Stimulated activated CD8-positive, alpha-beta memory T cell treated with anti-CD3 and anti-CD28 coated beads, Interleukin-7, amount 100 ng/mL, for 1 hour (primary cell): ENCODE results near the gene SAMD3.
A peak's percentile ranks its signal among the peaks of the same experiment; 100 is the strongest.
"Not testable (repeated sequence)": the region's sequence is repeated elsewhere in the genome, so short reads cannot be mapped to it uniquely, and the experiment has no call there.

Experiments
- DNase-seq, 2 donors: peaks; one replicate each; pipeline ENCODE4 v3.0.0-alpha.2; 2020; ENCODE audit warnings: low read depth in 2 of 2

The SAMD3 gene, protein sequence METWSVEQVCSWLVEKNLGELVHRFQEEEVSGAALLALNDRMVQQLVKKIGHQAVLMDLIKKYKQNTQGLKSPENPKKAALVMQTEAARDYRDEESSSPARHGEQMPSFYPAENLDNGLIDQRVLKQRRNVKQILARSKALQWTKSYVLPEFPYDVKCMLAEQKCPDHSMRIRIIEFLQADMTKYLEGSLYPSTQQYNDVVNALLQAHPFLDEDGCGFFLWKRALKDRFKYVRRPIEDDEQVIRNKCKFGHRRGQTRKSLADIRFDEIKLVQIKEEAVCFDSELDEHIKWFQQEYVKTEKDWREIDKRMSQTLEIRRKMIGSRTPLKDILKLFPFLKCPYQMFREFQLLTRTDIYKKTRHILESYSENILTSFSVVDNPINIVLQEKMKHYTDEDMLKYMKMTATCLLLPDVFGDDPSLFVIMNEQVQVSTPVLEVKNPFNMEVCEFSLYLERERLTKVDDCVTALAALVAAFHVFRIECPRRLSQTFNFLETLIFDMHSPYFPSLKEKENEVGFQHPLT

DNA sequence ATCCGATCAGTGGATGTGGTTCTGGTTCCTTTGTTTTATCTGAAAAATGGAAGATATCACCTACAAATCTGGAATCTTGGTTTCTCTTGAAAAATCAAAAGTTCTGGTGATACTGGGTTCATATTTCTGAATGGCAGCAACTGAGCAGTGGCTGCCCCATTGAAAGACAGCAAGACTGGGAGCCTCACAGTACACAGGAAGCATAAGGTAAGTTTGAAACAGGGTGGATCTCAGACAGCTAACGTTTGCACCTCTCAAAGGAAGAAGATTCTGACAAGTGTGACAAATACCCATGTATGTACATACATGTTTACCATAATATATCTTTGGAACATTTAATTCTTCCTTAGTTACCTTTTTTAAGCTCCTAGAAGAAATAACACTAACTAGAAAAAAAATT lies at the start of gene SAMD3:
Gene SAMD3, minus strand, starts transcription at position 177 of the 400 bp plus-strand sequence. CDS start 7,678 bp downstream, outside the sequence.
- no peak for DNase-seq

DNA sequence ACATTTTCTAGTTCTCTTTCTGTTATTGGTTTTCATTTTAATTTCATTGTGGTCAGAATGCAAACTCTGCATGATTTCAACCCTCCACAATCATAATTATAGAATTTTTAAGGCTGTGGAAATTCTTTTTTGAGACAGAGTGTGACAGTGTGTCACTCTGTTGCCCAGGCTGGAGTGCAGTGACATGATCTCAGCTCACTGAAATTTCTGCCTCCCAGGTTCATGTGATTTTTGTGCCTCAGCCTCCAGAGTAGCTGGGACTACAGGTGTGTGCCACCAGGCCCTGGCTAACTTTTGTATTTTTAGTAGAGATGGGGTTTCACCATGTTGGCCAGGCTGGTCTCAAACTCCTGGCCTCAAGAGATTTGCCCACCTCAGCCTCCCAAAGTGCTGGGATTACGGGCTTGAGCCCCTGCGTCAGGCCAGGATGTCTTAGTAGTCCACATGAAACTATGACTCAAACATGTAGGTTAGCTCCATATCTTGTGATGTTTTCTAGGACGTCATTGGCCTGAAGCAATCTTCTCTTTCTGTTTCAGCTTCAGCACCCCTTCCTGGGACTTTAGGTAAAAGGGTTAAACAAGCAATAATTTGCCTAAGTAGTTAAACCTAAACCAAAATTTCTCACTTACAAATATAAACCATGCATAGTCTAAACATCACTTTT lies 47.4 kb upstream of the SAMD3 start:
- DNase-seq: no peak

DNA sequence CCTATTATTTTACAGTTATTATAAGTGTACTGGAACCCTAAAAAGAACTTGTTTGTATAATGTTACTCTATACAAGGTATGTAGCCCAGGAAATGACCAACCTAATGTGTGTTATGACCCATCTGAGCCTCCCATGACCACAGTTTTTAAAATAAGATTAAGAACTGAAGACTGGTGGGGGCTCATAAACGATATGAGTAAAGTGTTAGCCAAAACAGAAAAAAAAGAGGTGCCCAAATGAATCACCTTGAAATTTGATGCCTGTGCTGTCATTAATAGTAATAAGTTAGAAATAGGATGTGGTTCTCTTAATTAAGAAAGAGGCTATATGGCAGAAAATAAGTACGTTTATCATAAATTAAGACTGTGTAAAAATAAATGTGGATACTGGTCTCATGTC lies 42.8 kb upstream of the SAMD3 start:
- DNase-seq: not testable (repeated sequence)

DNA sequence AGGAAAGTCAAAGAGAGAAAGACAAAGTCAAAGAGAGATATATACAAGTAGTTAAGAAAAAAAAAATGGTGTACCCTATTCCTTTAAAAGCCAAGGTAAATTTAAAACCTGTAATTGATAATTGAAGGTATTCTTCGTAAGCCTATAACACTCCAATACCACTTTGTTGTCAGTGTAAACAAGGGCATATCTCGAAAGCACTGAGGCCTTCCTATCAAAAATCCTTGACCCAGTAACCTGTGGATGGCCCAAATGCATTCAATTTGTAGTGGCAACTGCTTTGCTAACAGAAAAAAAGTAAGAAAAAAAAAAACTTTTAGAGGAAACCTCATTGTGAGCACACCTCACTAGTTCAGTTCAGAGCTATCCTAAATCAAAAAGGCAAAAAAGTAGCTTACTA lies 39.3 kb upstream of the SAMD3 start:
- DNase-seq: no peak

DNA sequence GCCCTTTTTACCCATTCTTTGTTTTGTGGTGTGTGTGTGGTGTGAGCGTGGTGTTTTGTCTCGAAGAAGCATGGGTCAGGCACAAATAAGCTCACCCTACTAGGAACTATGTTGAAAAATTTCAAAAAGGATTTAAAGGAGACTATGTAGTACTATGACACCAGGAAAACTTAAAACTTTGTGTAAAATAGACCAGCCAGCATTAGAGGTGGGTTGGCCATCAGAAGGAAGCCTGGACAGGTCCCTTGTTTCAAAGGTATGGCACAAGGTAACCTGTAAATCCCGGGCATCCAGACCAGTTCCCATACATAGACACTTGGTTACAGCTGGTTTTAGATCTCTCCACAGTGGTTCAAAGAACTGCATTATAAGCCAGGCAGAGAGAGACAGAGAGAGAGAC lies 38.8 kb upstream of the SAMD3 start:
- not testable (repeated sequence) for DNase-seq

DNA sequence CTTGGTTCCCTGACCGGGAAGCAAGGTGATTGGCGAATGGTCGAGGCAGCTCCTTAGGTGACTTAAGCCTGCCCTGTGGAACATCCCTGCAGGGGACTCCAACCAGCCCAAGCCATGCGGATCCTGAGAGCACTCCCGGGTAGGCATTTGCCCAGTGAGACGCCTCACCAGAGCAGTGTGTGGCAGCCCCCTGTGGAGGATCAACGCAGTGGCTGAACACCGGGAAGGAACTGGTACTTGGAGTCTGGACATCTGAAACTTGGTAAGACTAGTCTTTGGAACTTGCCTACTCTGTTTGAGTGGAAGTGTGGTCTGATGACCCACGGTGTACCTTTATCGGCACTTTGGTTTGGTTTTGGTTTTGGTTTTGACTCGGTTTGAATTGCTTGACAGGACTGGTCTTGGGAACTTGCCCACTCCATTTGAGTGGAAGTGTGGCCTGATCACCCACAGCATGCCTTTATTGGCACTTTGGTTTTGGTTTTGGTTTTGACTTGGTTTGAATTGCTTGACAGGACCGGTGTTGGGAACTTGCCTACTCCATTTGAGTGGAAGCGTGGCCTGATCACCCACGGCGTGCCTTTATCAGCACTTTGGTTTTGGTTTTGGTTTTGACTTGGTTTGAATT lies 38.0 kb upstream of the SAMD3 start:
- DNase-seq: not testable (repeated sequence)

DNA sequence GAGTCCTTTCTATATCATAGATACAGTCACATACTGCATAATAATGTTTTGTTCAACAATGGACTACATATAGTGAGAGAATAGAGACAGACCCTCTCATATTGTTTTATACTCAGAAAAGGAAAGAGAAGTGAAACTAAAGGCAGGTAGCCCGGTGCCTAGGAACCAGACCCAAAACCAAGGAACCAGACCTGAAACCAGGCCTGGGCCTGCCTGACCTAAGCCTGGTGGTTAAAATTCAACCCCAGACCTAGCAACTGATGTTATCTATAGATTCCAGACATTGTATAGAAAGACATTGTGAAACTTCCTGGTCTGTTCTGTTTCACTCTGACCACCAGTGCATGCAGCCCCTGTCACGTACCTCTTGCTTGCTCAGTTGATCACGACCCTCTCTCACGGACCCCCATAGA lies 37.3 kb upstream of the SAMD3 start:
- DNase-seq: not testable (repeated sequence)

DNA sequence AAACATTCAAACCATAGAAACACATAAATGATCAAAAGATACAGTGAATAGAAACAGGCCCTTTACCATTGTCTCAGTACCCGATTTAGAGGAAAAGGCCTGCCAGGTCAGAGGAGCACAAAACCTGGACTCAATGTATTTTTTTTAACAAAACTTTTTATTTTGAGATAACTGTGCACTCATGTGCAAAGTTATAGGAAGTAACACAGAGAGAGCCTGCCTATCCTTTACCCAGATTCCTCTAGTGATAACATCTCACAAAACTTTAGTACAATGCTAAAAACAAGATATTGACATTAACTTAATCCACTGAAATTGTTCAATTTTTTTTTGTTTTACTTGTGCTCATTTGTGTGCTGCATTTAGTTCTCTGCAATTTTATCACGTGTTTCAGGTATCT lies 36.8 kb upstream of the SAMD3 start:
- DNase-seq: no peak

DNA sequence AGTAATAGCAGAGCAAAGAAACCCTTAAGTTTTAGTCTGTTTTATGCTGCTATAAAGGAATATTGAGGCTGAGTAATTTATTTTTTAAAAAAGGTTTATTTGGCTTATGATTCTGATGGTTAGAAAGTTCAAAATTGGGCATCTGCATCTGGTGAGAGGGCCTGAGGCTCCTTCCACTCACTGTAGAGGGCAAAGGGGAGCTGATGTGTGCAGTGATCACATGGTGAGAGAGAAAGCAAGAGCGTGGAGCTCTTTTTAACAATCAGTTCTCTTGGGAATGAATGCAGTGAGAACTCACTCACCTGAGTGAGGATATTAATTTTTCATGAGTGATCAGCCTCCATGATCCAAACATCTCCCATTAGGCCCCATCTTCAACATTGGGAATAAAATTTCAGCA lies 36.4 kb upstream of the SAMD3 start:
- no peak for DNase-seq

DNA sequence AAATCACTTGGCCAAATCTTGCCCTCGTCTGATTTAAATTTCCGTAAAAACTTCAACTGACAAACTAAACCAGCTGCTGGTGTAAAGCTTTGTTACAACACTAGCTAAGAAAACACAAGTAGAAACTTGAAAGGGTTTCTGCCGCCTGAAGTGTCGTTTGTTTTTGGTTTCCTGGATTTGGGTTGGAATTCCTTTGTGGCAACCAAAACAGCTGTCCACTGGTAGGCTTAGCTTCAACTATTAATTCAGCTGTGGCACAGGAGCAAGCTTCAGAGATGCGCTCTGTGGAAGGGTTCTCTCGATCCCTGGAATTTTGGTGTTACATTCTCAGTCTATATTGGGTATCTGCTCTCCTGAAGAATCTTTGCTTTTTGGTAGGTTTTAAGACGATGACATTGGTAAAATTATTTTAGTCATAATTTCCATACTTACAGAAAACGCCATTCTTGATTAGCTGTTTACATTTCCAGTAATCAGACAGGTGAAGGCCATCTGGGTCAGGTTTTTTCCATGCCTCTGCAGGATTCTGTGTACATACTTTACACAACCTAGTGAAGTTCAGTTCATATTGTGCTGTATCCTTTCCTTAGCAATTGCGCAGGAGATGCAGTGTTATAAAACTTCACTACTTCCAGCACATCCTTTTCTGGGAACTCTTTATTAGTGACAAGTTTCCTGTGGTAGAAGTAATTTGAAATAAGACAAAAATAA lies 29.9 kb upstream of the SAMD3 start:
- no peak for DNase-seq

DNA sequence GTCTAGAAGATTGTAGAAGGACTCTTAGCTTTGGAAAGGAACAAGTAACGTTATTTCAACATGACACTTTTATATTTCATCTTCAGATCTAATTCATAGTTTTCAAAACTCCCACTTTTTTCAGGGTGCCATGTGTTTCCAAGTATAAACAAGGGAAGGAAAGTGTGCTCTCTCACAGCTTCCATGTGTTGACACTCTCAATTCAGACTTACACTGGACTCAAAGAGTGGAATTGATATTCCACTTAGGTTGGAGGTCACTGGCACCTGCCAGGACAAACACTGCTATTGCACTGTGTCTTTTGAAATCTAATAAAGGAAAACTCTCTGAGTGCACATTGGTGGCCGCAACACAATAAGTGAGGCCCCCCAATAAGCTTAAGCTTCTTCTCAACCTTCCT lies 22.5 kb upstream of the SAMD3 start:
- DNase-seq: no peak

DNA sequence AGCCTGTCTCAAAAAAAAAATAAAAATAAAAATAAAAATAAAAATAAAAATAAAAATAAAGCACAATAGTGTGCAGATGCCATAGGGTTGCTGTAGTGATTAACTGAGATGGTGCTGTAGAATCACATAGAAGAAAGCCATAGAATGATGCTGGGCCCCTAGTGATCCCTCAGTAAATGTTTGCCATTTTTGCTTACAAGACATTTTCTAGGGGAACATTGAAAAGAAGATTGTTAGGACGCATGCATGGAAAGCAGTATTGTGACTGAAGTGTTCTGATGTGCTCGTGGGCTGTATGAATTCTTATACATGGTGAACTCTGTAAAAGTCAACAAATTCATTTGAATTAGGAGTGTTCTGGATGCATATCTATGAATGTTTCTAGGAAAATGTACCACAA lies 22.0 kb upstream of the SAMD3 start:
- no peak for DNase-seq

DNA sequence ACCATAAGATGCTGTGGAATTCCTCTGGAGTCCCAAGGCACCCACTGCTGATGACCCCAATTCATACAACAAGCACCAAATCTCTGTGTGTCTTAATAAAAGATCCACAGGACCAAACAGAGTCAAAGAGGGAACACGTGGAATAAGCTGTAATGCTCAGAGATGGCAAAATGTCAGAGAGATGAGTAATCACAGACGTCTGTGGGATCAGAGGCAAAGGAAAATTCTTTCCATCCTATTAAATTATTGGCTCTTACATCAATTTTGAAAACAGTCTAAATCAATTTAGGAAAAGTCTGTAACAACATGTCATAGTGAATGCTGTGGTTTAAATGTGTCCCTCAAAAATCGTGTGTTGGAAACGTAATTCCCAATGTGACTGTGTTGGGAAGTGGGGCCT lies 17.5 kb upstream of the SAMD3 start:
- DNase-seq: no peak

DNA sequence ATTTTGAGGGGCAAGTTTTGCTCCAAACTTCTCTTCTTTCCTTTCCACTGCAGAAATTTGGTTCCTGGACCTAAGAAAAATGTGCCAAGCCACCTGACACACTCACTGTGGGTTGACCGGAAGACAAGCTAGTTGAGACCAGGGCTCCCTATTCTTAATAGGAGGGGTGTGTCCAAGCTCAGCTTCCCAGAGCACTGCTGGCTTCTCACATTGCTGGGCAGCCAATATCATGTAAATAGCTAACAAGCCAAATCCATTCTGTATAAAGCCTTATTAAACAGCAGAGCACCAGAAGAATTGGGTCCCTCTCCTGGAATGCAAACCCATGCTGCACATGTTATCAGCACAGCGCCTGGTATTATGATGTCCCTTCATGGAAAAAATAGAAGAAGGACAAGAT lies 17.0 kb upstream of the SAMD3 start:
- DNase-seq: no peak

DNA sequence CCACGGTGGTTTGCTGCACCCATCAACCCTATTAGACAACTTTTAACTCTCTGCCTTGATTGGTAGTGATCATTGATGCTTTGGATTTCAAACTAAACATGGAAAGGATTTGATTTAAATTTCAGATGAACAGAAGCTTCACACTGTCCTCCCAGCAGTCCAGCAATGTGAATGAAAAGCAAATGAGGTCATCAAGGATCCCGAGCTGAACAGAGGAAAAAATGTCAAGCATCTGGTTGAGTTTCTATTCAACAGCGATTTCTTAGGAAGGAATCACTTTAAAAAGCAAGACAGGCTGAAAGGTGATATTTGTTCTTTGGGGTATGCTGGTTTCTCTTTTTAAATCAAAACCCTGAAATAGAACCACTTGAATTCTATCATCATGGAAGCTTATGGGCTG lies 10.6 kb upstream of the SAMD3 start:
- DNase-seq: no peak

DNA sequence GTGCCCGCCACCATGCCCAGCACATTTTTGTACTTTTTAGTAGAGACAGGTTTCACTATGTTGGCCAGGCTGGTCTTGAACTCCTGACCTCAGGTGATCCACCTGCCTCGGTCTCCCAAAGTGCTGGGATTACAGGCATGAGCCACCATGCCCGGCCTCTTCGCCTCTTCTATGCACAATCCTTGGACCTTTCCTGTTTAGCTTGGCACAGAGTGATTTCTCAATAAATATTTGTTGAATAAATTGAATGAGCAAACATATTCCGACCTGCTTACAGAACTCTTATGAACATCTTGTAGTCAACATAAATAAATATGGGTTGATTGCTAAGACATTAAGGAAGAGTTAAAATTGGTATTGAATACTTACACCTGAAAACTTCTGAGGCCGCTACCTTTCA lies 7.8 kb upstream of the SAMD3 start:
- DNase-seq: not testable (repeated sequence)

DNA sequence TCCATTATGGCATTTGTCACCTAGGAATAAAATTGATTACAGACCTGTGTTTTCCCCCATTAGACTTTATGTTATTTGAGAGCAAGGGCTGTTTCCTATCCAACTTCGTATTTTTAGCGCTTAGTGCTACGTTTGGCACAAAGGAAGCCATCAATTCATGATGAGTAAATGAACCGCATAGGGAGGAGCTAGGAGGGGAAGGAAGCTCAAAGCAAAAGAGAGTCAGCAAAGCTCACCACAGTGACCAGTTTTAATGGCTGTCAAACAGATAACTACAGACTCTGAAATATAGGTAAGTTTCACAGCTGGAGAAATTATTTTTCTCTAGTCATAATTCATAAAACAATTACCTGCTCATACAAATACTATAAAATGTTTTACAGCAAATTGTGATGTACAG lies 6.9 kb upstream of the SAMD3 start:
- DNase-seq: no peak

DNA sequence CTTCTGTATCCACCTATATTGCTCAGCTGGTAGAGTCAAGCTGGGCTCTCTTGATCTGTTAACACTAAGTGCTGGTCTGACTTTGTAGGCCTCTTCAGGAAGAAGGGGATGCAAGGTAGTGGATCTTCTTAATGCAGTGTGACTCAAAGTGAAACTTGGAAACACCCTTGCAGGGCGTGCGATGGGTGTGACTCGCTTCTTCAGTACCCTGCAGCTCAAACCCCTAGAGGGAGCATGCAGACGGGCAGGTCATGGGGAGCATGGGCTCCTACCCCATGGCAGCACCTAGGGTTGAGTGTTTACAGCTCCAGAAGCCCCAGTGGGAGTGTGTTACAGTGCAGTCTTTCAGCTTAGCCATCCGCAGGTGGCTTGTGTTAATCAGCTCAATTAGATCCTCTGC lies 757 bp upstream of the SAMD3 start:
- peak; percentile 16 to 34 for DNase-seq

DNA sequence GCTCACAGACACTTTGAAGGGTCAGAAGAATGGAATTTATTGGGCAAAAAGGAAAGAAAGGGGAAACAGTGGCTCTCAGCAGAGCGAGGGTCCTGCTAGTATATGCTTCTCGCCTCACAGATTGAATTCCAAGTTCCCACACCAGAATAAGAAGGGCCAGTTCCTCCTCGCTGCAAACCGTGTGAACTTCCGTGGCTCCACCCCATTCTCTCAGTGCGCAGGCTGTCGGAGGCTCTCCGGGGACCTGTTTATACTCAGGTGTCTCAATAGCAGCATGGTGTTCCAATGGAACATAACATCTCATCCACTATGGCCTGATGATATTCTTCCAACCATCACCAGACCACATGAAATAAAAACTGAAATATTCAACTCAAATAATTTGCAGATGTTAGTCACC lies 4.6 kb downstream of the SAMD3 start:
- DNase-seq: no peak

DNA sequence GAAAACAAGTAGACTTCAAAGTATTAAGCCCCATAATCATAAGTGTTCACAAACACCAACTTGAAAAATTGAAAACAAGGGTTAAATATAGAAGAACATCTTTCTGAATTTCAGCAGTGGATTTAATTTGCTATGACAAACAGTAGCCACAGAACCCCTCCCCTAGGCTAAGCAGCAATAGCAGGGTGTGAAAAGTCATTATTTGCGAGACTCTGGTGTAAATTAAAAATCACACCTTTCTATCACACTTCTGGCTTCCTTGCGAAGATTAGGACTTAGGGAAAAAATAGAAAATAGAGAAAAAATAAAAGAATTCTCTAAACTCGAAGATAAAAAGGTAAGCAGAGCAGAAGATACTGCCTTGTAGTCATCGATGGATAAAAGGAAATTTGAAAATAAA lies 6.1 kb downstream of the SAMD3 start:
- DNase-seq: no peak

DNA sequence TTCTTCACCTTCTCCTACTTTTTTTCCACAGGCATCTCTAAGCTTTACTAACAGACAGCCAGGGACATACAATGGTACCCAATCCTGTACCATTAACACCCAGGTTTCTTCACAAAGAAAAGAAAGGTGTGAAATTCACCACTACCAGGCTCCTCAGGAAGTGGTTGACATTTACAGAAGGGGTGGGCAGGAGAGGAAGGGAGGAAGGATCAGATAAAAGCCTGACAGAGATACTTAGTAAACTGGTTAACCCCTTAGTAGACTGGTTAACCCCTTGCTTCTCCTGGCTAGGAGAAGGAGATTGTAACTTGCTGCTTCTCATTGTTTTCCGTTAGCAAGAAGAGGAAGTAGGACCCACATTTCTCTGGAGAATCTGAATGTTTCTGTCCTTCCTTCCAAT lies 7.2 kb downstream of the SAMD3 start:
- peak; percentile 10 to 20 for DNase-seq
